PC-3 (cell line): Measurements from ENCODE around the gene DHCR24.

Experiments
- EZH2 ChIP-seq: fragments of 300-600 bp; sonication (generic); IDR thresholded peaks from one replicate; pipeline ENCODE4 v1.6.1; 2017; ENCODE audit warnings: antibody characterized with exemption, mild to moderate bottlenecking, low read length; ENCODE audit not compliant: unreplicated experiment
- TF ChIP-seq, protein P1 (sequence below): fragments of 300-600 bp; sonication (generic); conservative IDR thresholded peaks from 2 replicates; pipeline ENCODE4 v1.5.1; 2017; ENCODE audit warnings: antibody characterized with exemption, low read depth, mild to moderate bottlenecking, low read length

DNA sequence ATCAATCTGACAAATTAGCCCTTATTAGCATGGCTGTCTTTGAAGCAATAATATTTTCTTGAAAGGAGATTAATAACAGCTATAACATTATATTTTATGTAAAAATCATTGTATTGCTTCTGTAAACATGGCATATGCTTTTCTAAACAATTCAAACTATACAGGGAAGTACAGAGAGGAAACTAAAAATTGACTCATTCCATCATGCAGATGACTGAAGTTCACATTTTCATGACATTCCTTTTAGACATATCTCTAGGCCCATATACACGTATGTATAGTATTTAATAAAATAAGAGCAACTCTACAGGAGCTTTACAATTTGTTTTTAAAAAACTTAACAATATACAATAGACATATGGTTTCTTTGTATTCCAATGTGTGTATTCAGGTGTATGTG is 5.6 kb upstream of the DHCR24 start:
- TF ChIP-seq, protein P1, sequence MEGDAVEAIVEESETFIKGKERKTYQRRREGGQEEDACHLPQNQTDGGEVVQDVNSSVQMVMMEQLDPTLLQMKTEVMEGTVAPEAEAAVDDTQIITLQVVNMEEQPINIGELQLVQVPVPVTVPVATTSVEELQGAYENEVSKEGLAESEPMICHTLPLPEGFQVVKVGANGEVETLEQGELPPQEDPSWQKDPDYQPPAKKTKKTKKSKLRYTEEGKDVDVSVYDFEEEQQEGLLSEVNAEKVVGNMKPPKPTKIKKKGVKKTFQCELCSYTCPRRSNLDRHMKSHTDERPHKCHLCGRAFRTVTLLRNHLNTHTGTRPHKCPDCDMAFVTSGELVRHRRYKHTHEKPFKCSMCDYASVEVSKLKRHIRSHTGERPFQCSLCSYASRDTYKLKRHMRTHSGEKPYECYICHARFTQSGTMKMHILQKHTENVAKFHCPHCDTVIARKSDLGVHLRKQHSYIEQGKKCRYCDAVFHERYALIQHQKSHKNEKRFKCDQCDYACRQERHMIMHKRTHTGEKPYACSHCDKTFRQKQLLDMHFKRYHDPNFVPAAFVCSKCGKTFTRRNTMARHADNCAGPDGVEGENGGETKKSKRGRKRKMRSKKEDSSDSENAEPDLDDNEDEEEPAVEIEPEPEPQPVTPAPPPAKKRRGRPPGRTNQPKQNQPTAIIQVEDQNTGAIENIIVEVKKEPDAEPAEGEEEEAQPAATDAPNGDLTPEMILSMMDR: no peak
- TF ChIP-seq EZH2: no peak
